GM19452 (cell line): ENCODE results near the gene RGS13.
"Not testable (repeated sequence)": the region's sequence is repeated elsewhere in the genome, so short reads cannot be mapped to it uniquely, and the experiment has no call there.

Experiments used
- ATAC-seq: cut with Tn5 transposase; IDR thresholded peaks from one replicate; pipeline ENCODE4 v1.9.1; 2021; ENCODE audit not compliant: unreplicated experiment

RGS13 gene

GRCh38 chr1:192675716-192676115, 39.8 kb downstream of the RGS13 start:
- no peak for ATAC-seq

- no peak for ATAC-seq
Measured at GRCh38 chr1:192678099-192678498, 42.2 kb downstream of the RGS13 start.

GRCh38 chr1:192682335-192682734, 46.4 kb downstream of the RGS13 start:
- ATAC-seq, result no peak

- ATAC-seq, result not testable (repeated sequence)
Measured at GRCh38 chr1:192683081-192683480, 47.1 kb downstream of the RGS13 start.

GRCh38 chr1:192689459-192689858, 53.5 kb downstream of the RGS13 start:
- no peak for ATAC-seq

- no peak for ATAC-seq
Measured at GRCh38 chr1:192691041-192691440, 55.1 kb downstream of the RGS13 start.

- no peak for ATAC-seq
Measured at GRCh38 chr1:192696082-192696481, 60.1 kb downstream of the RGS13 start.

GRCh38 chr1:192697771-192698170, 61.8 kb downstream of the RGS13 start:
- no peak for ATAC-seq

- ATAC-seq, result no peak
Measured at GRCh38 chr1:192698731-192699130, 62.8 kb downstream of the RGS13 start.

- no peak for ATAC-seq
Measured at GRCh38 chr1:192700834-192701271, 64.9 kb downstream of the RGS13 start.

- ATAC-seq, result no peak
Measured at GRCh38 chr1:192702212-192702902, 66.4 kb downstream of the RGS13 start.

- peak; percentile 79 for ATAC-seq
Measured at GRCh38 chr1:192703283-192704206, 67.6 kb downstream of the RGS13 start.

GRCh38 chr1:192705510-192705909, 69.6 kb downstream of the RGS13 start:
- ATAC-seq, result no peak

- ATAC-seq, result no peak
Measured at GRCh38 chr1:192706936-192707335, 71.0 kb downstream of the RGS13 start.

GRCh38 chr1:192707978-192708547, 72.1 kb downstream of the RGS13 start:
- ATAC-seq, result no peak

GRCh38 chr1:192709544-192709943, 73.6 kb downstream of the RGS13 start:
- no peak for ATAC-seq
